ENCODE results near the gene H2BK1. TPM values are rescaled to one million over a fixed set of nuclear protein-coding genes. Genes with fewer than 3 reads are reported as not detected.

H2BK1 gene
- total RNA-seq, 1 donor from 2014 or later: not detected

- TF ChIP-seq CTCF (IDR thresholded peaks at IDR 0.05): no peak
- DNase-seq (ENCODE audit: low spot score in 2 of 2): peak in 1 of 2 donors; percentile 67
- intact Hi-C loops (cut with DNase I): loop anchor here (5.0 to 10.0 kb wide), 7 partner anchors 120 to 627 kb away; partner anchors contain the start of genes FASTK, PRKAG2 and TMUB1
- Histone ChIP-seq H3K4me3 (peak overlapping the region; percentile 54 to 74), H3K27me3 (no peaks in the 10 kb centered on the region), H3K27ac (peak overlapping the region; percentile 95 to 99), H3K4me1 (peaks cover 40 to 57% of the 10 kb centered on the region in 2 donors), H3K36me3 (no peaks in the 10 kb centered on the region), H3K9me3 (no peaks in the 10 kb centered on the region)
Measured at GRCh38 chr7:151247611-151248345, 37.5 kb upstream of the H2BK1 start.

GRCh38 chr7:151246851-151247580 is 36.7 kb upstream of the H2BK1 start:
- intact Hi-C loops (cut with DNase I): loop anchor here (5.0 to 10.0 kb wide), 7 partner anchors 120 to 628 kb away; partner anchors contain the start of genes FASTK, PRKAG2 and TMUB1
- Histone ChIP-seq H3K27ac (peak overlapping the region; percentile 95 to 99), H3K9me3 (no peaks in the 10 kb centered on the region), H3K4me3 (peak overlapping the region; percentile 54 to 74), H3K4me1 (peaks cover 40 to 51% of the 10 kb centered on the region in 2 donors), H3K36me3 (peaks cover 3 to 7% of the 10 kb centered on the region in 2 donors), H3K27me3 (no peaks in the 10 kb centered on the region)
- TF ChIP-seq CTCF (IDR thresholded peaks at IDR 0.05): no peak
- DNase-seq (ENCODE audit: low spot score in 2 of 2): peak in 1 of 2 donors; percentile 63

- H3K4me1 ChIP-seq: peaks cover 40 to 51% of the 10 kb centered on the region in 2 donors
- peaks cover 10 to 14% of the 10 kb centered on the region in 2 donors for H3K36me3 ChIP-seq
- no peaks in the 10 kb centered on the region for H3K27me3 ChIP-seq
- peak overlapping the region; percentile 54 to 74 for H3K4me3 ChIP-seq
- intact Hi-C loops (cut with DNase I): loop anchor here (5.0 to 10.0 kb wide), 7 partner anchors 121 to 629 kb away; partner anchors contain the start of genes FASTK, PRKAG2 and TMUB1
- peak overlapping the region; percentile 95 to 99 for H3K27ac ChIP-seq
- TF ChIP-seq CTCF (IDR thresholded peaks at IDR 0.05): no peak
- peak in 1 of 2 donors; percentile 62 for DNase-seq (ENCODE audit: low spot score in 2 of 2)
- no peaks in the 10 kb centered on the region for H3K9me3 ChIP-seq
Measured at GRCh38 chr7:151246102-151246850, 36.0 kb upstream of the H2BK1 start.

- peaks cover 15 to 17% of the 10 kb centered on the region in 2 donors for H3K36me3 ChIP-seq
- peak overlapping the region; percentile 95 to 99 for H3K27ac ChIP-seq
- peak overlapping the region; percentile 50 to 74 for H3K4me3 ChIP-seq
- peaks cover 35 to 45% of the 10 kb centered on the region in 2 donors for H3K4me1 ChIP-seq
- intact Hi-C loops (cut with DNase I): loop anchor here (1.0 to 10.0 kb wide), 8 partner anchors 18 to 629 kb away; partner anchors contain the start of genes ABCF2, FASTK, PRKAG2 and TMUB1
- no peaks in the 10 kb centered on the region for H3K27me3 ChIP-seq
- DNase-seq (ENCODE audit: low spot score in 2 of 2): peak in 1 of 2 donors; percentile 81
- no peaks in the 10 kb centered on the region for H3K9me3 ChIP-seq
- peak; percentile 63 to 71 (median 68) for TF ChIP-seq CTCF (IDR thresholded peaks at IDR 0.05)
Measured at GRCh38 chr7:151245360-151246101, 35.2 kb upstream of the H2BK1 start.

All from ascending aorta (tissue), 2 donors.